Type B pancreatic cell (in vitro differentiated cells): ENCODE measurements around the gene ANKRD16. TPM values are rescaled to one million over a fixed set of nuclear protein-coding genes. Genes with fewer than 3 reads are reported as not detected.

Experiments
- DNase-seq: peaks from one replicate; pipeline ENCODE4 v3.0.0; 2021; ENCODE audit warnings: mixed read lengths; ENCODE audit not compliant: unreplicated experiment; ENCODE audit errors: extremely low spot score
- H3K27ac Mint-ChIP-seq: 2 replicates; pipeline ENCODE4 v1.8.0; 2021; ENCODE audit warnings: mild to moderate bottlenecking, mixed read lengths
- H3K27me3 Mint-ChIP-seq: 2 replicates; pipeline ENCODE4 v1.8.0; 2021; ENCODE audit warnings: mixed read lengths
- H3K36me3 Mint-ChIP-seq: 2 replicates; pipeline ENCODE4 v1.8.0; 2021; ENCODE audit warnings: mixed read lengths
- H3K4me1 Mint-ChIP-seq: one replicate; pipeline ENCODE4 v1.8.0; 2021; ENCODE audit warnings: mixed read lengths; ENCODE audit not compliant: unreplicated experiment
- H3K4me3 Mint-ChIP-seq: 2 replicates; pipeline ENCODE4 v1.8.0; 2021; ENCODE audit warnings: mild to moderate bottlenecking, mixed read lengths
- H3K9me3 Mint-ChIP-seq: 2 replicates; pipeline ENCODE4 v1.8.0; 2021; ENCODE audit warnings: mixed read lengths
- long read RNA-seq: library from polyadenylated mRNA; unstranded; transcript quantifications from one replicate; pipeline ENCODE4 v2.0.0, GENCODE V29; 2020
- total RNA-seq: library from RNA; stranded (reverse); gene quantifications from 2 replicates; pipeline ENCODE4 v1.2.1, GENCODE V29; 2021; ENCODE audit warnings: low replicate concordance
- TF ChIP-seq, protein P1 (sequence below): fragments of 200-600 bp; sonication (generic); conservative IDR thresholded peaks from 2 replicates; pipeline ENCODE4 v1.5.0; 2021; ENCODE audit warnings: antibody characterized with exemption, mild to moderate bottlenecking

The ANKRD16 gene
- 6.7 and 15.3 TPM in 2 replicates for total RNA-seq
- long read RNA-seq, result 0 reads

DNA sequence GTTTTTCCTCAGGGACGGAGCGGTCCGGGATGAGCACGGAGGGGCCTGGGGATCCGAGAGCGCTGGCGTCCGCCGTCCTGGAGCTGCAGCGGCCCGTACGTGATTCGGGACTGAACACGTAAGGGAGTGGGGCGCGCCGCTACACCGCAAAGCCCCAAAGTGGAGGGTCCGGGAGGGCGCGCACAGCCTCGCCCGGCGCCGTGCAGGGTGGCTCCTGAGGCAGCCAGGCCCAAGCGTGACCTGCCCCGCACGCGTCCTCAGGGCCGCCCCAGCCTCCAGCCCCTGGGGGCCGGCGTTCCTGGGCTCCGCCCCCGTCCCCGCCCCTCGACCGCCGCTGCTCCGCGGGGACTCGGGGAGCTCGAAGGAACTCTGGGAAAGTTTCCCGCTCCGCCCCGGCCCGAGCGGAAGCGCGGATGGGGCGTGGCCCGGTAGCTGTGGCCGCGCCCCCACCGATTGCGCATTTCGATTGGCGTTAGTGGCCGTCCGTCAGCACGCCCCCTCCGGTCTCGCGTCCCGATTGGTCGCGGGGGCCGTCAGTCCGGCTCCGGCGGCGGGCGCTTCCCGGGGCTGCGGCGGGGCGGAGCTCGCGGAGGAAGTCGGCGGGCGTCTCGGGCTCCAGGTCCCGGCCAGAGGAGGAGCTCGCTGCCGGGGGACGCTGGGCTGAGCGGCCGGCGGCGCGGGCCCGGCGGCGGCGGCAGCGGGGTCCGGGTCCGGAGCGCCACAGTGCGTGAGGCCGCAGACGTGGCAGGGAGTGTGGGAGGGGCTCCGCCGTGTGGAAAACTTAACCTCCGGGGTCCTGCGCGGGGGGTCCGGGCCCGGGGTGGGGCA is at the start of gene ANKRD16, which contains the start of gene FBH1:
Gene ANKRD16, minus strand, starts transcription at position 270 of the 828 bp plus-strand sequence. CDS start 539 bp downstream, outside the sequence.
Gene FBH1, plus strand, starts transcription at position 620 of the 828 bp plus-strand sequence. Its CDS starts 103 bp downstream, at position 723.
- Mint-ChIP-seq H3K4me3 (peak within 1 kb of the TSS; percentile 98), H3K4me1 (peaks cover 48% of the 10 kb centered on the region), H3K36me3 (peaks cover 24% of the 10 kb centered on the region), H3K9me3 (no peaks in the 10 kb centered on the region), H3K27me3 (no peaks in the 10 kb centered on the region), H3K27ac (peak within 1 kb of the TSS; percentile 82)
- TF ChIP-seq, protein P1, sequence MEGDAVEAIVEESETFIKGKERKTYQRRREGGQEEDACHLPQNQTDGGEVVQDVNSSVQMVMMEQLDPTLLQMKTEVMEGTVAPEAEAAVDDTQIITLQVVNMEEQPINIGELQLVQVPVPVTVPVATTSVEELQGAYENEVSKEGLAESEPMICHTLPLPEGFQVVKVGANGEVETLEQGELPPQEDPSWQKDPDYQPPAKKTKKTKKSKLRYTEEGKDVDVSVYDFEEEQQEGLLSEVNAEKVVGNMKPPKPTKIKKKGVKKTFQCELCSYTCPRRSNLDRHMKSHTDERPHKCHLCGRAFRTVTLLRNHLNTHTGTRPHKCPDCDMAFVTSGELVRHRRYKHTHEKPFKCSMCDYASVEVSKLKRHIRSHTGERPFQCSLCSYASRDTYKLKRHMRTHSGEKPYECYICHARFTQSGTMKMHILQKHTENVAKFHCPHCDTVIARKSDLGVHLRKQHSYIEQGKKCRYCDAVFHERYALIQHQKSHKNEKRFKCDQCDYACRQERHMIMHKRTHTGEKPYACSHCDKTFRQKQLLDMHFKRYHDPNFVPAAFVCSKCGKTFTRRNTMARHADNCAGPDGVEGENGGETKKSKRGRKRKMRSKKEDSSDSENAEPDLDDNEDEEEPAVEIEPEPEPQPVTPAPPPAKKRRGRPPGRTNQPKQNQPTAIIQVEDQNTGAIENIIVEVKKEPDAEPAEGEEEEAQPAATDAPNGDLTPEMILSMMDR, result no peak
- DNase-seq, result peak; percentile 100

DNA sequence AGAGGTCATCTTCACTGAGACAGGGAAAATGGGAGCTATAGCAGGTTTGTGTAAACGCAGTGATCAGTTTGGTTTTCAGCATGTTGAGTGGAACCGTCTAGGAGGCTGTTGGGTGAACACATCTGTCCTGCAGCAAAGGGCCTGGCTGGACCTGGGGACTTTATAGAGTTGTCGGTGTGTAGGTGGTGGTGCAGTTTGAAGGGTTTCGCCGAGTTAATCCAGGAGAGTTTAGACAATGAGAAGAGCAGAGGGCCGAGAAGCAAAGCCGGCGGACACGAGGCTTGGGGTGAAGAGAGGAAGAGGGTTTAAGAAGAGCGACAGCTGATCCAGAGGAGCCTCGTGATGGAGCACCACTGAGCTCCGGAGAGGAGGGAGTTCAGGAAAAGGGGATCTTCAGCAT is 48.6 kb upstream of the ANKRD16 start:
- DNase-seq, result no peak
- peaks cover 20% of the 10 kb centered on the region for H3K36me3 Mint-ChIP-seq
- no peak overlapping the region for H3K27ac Mint-ChIP-seq
- TF ChIP-seq, protein P1, result no peak
- H3K27me3 Mint-ChIP-seq, result no peaks in the 10 kb centered on the region
- no peaks in the 10 kb centered on the region for H3K4me1 Mint-ChIP-seq
- no peak overlapping the region for H3K4me3 Mint-ChIP-seq
- no peaks in the 10 kb centered on the region for H3K9me3 Mint-ChIP-seq

DNA sequence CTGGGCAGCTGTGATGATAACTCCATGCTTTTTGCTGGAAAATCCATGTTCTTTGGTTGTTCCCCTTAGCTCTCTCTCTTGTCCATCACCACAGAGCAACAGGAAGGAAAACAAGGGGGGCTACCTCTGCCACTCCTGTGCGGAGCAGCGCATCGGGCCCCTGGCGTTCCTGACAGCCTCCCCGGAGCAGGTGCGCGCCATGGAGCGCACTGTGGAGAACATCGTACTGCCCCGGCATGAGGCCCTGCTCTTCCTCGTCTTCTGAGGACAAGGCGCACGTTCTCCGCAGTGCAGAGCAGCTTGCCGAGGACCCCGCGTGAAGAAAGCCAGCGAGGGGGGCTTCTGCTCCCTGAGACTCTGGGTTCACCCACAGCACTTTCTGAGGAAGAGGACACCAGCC is 47.3 kb upstream of the ANKRD16 start:
- Mint-ChIP-seq H3K4me3 (no peak overlapping the region), H3K9me3 (no peaks in the 10 kb centered on the region), H3K27ac (no peak overlapping the region), H3K36me3 (peaks cover 25% of the 10 kb centered on the region), H3K4me1 (no peaks in the 10 kb centered on the region), H3K27me3 (no peaks in the 10 kb centered on the region)
- TF ChIP-seq, protein P1, result no peak
- DNase-seq, result no peak

DNA sequence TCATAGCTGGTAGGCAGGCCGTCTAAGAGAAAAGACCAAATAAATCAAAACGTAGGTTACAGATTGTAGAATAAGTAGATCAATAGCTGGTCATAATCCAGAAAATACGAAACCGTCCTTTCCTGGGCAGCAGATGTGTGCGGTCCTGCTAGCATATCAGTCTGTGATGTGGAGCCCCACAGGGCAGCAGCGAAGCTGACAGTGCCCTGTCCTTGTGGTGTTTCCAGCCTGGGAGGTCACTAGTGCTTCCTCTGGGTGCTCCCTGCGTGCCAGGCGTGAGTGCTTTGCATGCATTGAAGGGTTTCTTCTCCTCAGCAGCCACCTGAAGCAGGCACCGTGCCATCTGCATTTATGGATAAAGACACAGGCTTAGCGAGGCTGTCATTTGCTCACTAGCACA is 45.9 kb upstream of the ANKRD16 start:
- TF ChIP-seq, protein P1, result no peak
- Mint-ChIP-seq H3K36me3 (peaks cover 36% of the 10 kb centered on the region), H3K4me3 (no peak overlapping the region), H3K27me3 (no peaks in the 10 kb centered on the region), H3K4me1 (no peaks in the 10 kb centered on the region), H3K27ac (no peak overlapping the region), H3K9me3 (no peaks in the 10 kb centered on the region)
- DNase-seq, result no peak

DNA sequence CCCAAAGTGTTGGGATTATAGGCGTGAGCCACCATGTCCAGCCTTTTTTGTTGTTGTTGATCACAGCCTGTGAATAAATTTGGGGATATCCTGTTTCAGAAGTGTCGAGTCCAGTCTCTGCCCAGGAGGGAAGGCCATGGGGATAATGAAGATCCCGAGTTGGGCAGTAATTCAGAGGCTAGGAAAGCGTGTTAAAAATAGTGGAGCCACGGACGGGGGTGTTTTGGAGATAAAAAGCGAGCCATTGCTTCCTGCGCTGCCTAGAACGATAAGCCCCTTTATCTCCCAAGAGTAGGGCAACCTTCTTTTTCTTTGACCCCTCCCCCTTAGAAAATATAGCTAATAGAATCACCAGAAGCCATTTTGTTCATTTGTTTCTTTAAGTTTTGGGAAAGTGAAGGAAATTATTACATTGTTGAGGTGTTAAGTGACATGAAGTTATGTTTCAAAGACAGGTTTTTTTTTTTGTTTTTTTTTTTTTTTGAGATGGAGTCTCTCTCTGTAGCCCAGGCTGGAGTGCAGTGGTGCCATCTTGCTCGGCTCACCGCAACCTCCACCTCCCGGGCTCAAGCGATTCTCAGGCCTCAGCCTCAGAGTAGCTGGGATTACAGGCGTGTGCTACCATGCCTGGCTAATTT is 44.3 kb upstream of the ANKRD16 start:
- H3K27ac Mint-ChIP-seq, result no peak overlapping the region
- no peak overlapping the region for H3K4me3 Mint-ChIP-seq
- DNase-seq, result no peak
- H3K36me3 Mint-ChIP-seq, result peaks cover 42% of the 10 kb centered on the region
- TF ChIP-seq, protein P1, result no peak
- no peaks in the 10 kb centered on the region for H3K9me3 Mint-ChIP-seq
- H3K4me1 Mint-ChIP-seq, result no peaks in the 10 kb centered on the region
- H3K27me3 Mint-ChIP-seq, result no peaks in the 10 kb centered on the region
